HepG2 (cell line): ENCODE results near the gene OST4. TPM values are rescaled to one million over a fixed set of nuclear protein-coding genes. Genes with fewer than 3 reads are reported as not detected.

Experiments
- ARNT2 ChIP-seq: sonication (generic); formaldehyde crosslinking; IDR thresholded peaks from 2 replicates; pipeline ENCODE4 v1.8.0; 2022; ENCODE audit warnings: mild to moderate bottlenecking, low read depth, missing genetic modification reagents, moderate library complexity
- ATAD3A ChIP-seq: sonication (generic); formaldehyde crosslinking; IDR thresholded peaks from 2 replicates; pipeline ENCODE4 v1.4.0; 2020; ENCODE audit warnings: missing genetic modification reagents
- KLF6 ChIP-seq: IDR thresholded peaks from 2 replicates; pipeline ENCODE4 v1.8.0; 2016; ENCODE audit warnings: missing biosample characterization, missing genetic modification reagents
- NFRKB ChIP-seq: fragments of 450-650 bp; IDR thresholded peaks from 2 replicates; pipeline ENCODE4 v1.6.1; 2017
- NFYB ChIP-seq: sonication (generic); formaldehyde crosslinking; IDR thresholded peaks from 2 replicates; pipeline ENCODE4 v1.4.0; 2020; ENCODE audit warnings: missing genetic modification reagents
- RARA ChIP-seq: IDR thresholded peaks from 2 replicates; pipeline ENCODE4 v1.6.1; 2016; ENCODE audit warnings: missing genetic modification reagents, missing compliant biosample characterization
- SRY ChIP-seq: sonication (generic); formaldehyde crosslinking; IDR thresholded peaks from 2 replicates; pipeline ENCODE4 v1.8.0; 2022; ENCODE audit warnings: mild to moderate bottlenecking, missing genetic modification reagents
- TCF12 ChIP-seq, 2 experiments: fragments of 450-650 bp in 1 of 2; sonication (generic) in 1 of 2; formaldehyde crosslinking in 1 of 2; IDR thresholded peaks; 2 replicates each; pipeline versions ENCODE4 v1.6.1 to v1.8.0; 2017 to 2022; ENCODE audit warnings: antibody characterized with exemption in 1 of 2, mild to moderate bottlenecking in 1 of 2, missing genetic modification reagents in 1 of 2, moderate library complexity in 1 of 2
- ZSCAN31 ChIP-seq: sonication (generic); formaldehyde crosslinking; IDR thresholded peaks from 2 replicates; pipeline ENCODE4 v1.5.0; 2020; ENCODE audit warnings: low read depth, mild to moderate bottlenecking, missing genetic modification reagents
- polyA plus RNA-seq, 8 experiments: library from polyadenylated mRNA; depleted of rRNA in 3 of 8; stranded (reverse) in 7 of 8; unstranded in 1 of 8; fragments of >200 nt; fragmentation: Illumina TruSeq in 4 of 8; extraction: Trizol in 4 of 8; gene quantifications; 2 replicates each; pipeline versions ENCODE4 v1.2.1 to v1.2.3, GENCODE V29; 2011 to 2016; ENCODE audit warnings: low read depth in 4 of 8, missing spikeins in 1 of 8, mixed read lengths in 1 of 8; ENCODE audit not compliant: insufficient read depth in 1 of 8
- total RNA-seq, 5 experiments: library from RNA; depleted of rRNA; stranded (reverse); fragments of >200 nt; fragmentation: Illumina TruSeq; extraction: Trizol; gene quantifications; 2 replicates each; pipeline ENCODE4 v1.2.3, GENCODE V29; 2016; ENCODE audit warnings: low read depth in 1 of 5
- TF ChIP-seq, protein P1 (sequence below): sonication (generic); formaldehyde crosslinking; IDR thresholded peaks from 2 replicates; pipeline ENCODE4 v1.8.0; 2023; ENCODE audit warnings: mild to moderate bottlenecking, missing genetic modification reagents
- TF ChIP-seq, protein P2 (sequence below): sonication (generic); formaldehyde crosslinking; IDR thresholded peaks from 2 replicates; pipeline ENCODE4 v1.5.1; 2020; ENCODE audit warnings: missing genetic modification reagents, mild to moderate bottlenecking, borderline replicate concordance
- TF ChIP-seq, protein P3 (sequence below): sonication (generic); formaldehyde crosslinking; IDR thresholded peaks from 2 replicates; pipeline ENCODE4 v1.4.0; 2020; ENCODE audit warnings: missing genetic modification reagents, mild to moderate bottlenecking, borderline replicate concordance
- TF ChIP-seq, protein P4 (sequence below): sonication (generic); formaldehyde crosslinking; IDR thresholded peaks from 2 replicates; pipeline ENCODE4 v1.5.0; 2020; ENCODE audit warnings: mild to moderate bottlenecking, missing genetic modification reagents, moderate library complexity
- TF ChIP-seq, protein P5 (sequence below): sonication (generic); formaldehyde crosslinking; IDR thresholded peaks from 2 replicates; pipeline ENCODE4 v1.4.0; 2020; ENCODE audit warnings: missing genetic modification reagents

Gene OST4
- total and polyA plus RNA-seq, 2 of the 13 experiments (the other 11 are each of a cell fraction or from before 2014, with no cell fraction given), result 498 to 584 TPM

DNA sequence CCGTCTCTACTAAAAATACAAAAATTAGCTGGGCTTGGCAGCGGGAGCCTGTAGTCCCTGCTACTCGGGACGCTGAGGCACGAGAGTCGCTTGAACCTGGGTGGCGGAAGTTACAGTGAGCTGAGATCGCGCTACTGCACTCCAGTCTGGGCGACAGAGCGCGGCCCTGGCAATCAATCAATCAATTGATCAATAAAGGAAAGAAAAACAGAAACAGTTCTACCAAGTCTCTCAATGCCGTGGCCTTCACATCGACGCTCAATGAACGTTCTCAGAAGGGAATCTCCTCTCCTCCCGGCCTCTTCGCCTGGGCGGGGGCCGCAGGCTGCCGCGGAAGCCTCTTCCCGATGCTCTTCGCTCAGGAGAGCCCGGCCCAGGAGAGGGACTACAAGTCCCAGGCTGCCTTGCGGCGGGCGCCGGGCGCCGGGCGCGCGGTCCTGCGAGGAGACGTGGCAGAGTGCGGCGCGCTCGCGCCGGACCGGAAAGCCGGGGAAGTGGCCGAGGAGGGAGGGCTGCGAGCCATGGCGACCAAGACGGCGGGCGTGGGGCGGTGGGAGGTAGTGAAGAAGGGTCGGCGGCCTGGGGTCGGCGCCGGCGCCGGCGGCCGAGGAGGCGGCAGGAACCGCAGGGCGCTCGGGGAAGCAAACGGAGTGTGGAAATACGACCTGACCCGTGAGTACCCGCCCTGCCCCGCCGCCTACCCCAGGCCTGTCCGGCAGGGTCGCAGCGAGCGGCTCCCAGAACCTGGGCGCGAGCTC, 38.8 kb downstream of the OST4 start, which contains the start of gene TMEM214 (continued):
- TF ChIP-seq, protein P1, sequence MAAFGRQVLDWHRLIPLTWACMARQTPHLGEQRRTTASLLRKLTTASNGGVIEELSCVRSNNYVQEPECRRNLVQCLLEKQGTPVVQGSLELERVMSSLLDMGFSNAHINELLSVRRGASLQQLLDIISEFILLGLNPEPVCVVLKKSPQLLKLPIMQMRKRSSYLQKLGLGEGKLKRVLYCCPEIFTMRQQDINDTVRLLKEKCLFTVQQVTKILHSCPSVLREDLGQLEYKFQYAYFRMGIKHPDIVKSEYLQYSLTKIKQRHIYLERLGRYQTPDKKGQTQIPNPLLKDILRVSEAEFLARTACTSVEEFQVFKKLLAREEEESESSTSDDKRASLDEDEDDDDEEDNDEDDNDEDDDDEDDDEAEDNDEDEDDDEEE (CRISPR knock-in tag), result peak; percentile 90; the same call in 1 of the 2 replicates
- TF ChIP-seq, protein P2, sequence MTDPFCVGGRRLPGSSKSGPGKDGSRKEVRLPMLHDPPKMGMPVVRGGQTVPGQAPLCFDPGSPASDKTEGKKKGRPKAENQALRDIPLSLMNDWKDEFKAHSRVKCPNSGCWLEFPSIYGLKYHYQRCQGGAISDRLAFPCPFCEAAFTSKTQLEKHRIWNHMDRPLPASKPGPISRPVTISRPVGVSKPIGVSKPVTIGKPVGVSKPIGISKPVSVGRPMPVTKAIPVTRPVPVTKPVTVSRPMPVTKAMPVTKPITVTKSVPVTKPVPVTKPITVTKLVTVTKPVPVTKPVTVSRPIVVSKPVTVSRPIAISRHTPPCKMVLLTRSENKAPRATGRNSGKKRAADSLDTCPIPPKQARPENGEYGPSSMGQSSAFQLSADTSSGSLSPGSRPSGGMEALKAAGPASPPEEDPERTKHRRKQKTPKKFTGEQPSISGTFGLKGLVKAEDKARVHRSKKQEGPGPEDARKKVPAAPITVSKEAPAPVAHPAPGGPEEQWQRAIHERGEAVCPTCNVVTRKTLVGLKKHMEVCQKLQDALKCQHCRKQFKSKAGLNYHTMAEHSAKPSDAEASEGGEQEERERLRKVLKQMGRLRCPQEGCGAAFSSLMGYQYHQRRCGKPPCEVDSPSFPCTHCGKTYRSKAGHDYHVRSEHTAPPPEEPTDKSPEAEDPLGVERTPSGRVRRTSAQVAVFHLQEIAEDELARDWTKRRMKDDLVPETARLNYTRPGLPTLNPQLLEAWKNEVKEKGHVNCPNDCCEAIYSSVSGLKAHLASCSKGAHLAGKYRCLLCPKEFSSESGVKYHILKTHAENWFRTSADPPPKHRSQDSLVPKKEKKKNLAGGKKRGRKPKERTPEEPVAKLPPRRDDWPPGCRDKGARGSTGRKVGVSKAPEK (CRISPR knock-in tag), result no peak
- TF ChIP-seq, protein P3, sequence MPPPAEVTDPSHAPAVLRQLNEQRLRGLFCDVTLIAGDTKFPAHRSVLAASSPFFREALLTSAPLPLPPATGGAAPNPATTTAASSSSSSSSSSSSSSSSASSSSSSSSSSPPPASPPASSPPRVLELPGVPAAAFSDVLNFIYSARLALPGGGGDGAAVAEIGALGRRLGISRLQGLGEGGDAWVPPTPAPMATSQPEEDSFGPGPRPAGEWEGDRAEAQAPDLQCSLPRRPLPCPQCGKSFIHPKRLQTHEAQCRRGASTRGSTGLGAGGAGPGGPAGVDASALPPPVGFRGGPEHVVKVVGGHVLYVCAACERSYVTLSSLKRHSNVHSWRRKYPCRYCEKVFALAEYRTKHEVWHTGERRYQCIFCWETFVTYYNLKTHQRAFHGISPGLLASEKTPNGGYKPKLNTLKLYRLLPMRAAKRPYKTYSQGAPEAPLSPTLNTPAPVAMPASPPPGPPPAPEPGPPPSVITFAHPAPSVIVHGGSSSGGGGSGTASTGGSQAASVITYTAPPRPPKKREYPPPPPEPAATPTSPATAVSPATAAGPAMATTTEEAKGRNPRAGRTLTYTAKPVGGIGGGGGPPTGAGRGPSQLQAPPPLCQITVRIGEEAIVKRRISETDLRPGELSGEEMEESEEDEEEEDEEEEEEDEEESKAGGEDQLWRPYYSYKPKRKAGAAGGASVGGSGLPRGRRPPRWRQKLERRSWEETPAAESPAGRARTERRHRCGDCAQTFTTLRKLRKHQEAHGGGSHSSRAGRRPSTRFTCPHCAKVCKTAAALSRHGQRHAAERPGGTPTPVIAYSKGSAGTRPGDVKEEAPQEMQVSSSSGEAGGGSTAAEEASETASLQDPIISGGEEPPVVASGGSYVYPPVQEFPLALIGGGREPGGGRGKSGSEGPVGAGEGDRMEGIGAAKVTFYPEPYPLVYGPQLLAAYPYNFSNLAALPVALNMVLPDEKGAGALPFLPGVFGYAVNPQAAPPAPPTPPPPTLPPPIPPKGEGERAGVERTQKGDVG (CRISPR knock-in tag), result no peak
- TF ChIP-seq TCF12 (IDR thresholded peaks at IDR 0.05), result no peak
- 0 out of 2 replicates have a peak, but pooled peaks have one; percentile 40 for TF ChIP-seq TCF12 (CRISPR knock-in tag; IDR thresholded peaks at IDR 0.05)
- TF ChIP-seq ATAD3A, result no peak
- no peak; the same call in 1 of the 2 replicates for TF ChIP-seq SRY
- TF ChIP-seq ARNT2 (CRISPR knock-in tag), result peak; percentile 87
- TF ChIP-seq, protein P4, sequence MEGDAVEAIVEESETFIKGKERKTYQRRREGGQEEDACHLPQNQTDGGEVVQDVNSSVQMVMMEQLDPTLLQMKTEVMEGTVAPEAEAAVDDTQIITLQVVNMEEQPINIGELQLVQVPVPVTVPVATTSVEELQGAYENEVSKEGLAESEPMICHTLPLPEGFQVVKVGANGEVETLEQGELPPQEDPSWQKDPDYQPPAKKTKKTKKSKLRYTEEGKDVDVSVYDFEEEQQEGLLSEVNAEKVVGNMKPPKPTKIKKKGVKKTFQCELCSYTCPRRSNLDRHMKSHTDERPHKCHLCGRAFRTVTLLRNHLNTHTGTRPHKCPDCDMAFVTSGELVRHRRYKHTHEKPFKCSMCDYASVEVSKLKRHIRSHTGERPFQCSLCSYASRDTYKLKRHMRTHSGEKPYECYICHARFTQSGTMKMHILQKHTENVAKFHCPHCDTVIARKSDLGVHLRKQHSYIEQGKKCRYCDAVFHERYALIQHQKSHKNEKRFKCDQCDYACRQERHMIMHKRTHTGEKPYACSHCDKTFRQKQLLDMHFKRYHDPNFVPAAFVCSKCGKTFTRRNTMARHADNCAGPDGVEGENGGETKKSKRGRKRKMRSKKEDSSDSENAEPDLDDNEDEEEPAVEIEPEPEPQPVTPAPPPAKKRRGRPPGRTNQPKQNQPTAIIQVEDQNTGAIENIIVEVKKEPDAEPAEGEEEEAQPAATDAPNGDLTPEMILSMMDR (CRISPR knock-in tag), result peak; percentile 6; the same call in 1 of the 2 replicates
- peak; percentile 69 for TF ChIP-seq ZSCAN31 (CRISPR knock-in tag)
- peak; percentile 57 for TF ChIP-seq NFYB (CRISPR knock-in tag)
- no peak for TF ChIP-seq NFRKB
- TF ChIP-seq RARA (CRISPR knock-in tag), result no peak; the same call in 1 of the 2 replicates
- TF ChIP-seq, protein P5, sequence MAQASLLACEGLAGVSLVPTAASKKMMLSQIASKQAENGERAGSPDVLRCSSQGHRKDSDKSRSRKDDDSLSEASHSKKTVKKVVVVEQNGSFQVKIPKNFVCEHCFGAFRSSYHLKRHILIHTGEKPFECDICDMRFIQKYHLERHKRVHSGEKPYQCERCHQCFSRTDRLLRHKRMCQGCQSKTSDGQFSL (CRISPR knock-in tag), result no peak
- 0 out of 2 replicates have a peak, but pooled peaks have one; percentile 41 for TF ChIP-seq KLF6
